HUES48 (cell line): Measurements from ENCODE around the gene CDH13.

ENCODE experiments used
- H3K27ac ChIP-seq: one replicate; pipeline ENCODE4 v1.7.0; 2013; ENCODE audit warnings: low read depth, low read length, inconsistent platforms
- H3K27me3 ChIP-seq: 2 replicates; pipeline ENCODE4 v1.6.1; 2013; ENCODE audit warnings: mild to moderate bottlenecking, low read length; ENCODE audit not compliant: control insufficient read depth, insufficient read depth
- H3K36me3 ChIP-seq: 2 replicates; pipeline ENCODE4 v1.6.1; 2013; ENCODE audit warnings: low read length; ENCODE audit not compliant: control insufficient read depth, insufficient read depth
- H3K4me1 ChIP-seq: 2 replicates; pipeline ENCODE4 v1.6.1; 2013; ENCODE audit warnings: mild to moderate bottlenecking, low read length; ENCODE audit not compliant: control insufficient read depth, insufficient read depth
- H3K4me3 ChIP-seq: 2 replicates; pipeline ENCODE4 v1.5.1; 2013; ENCODE audit warnings: mild to moderate bottlenecking, low read depth, low read length
- H3K9ac ChIP-seq: 2 replicates; pipeline ENCODE4 v1.6.1; 2013; ENCODE audit warnings: mild to moderate bottlenecking, low read depth, low read length, moderate library complexity
- H3K9me3 ChIP-seq: 2 replicates; pipeline ENCODE4 v1.6.1; 2013; ENCODE audit warnings: low read length; ENCODE audit not compliant: control insufficient read depth, insufficient read depth

CDH13 gene

DNA sequence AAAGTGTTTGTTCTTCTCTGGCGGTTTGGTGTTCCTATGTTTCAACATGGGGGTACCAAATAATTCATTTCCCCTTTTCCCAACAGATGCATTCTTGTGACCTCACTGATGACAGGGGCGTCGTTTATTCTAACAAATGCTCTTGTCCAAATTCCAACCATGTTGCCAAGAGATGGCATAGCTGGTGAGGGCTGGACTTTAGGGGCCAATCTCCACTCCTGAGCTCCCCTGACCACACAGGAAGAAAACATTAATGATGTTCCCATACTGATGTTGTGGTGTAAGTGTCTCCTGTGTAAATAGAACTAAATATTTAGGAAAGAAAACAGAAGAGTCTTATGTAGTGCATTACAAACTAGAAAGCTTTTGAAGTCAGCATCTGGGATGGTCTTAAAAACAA is 431.6 kb downstream of the CDH13 start:
- Histone ChIP-seq H3K4me3 (no peak overlapping the region), H3K9me3 (peaks cover 3% of the 10 kb centered on the region; the same call in 1 of the 2 replicates), H3K36me3 (no peaks in the 10 kb centered on the region), H3K27ac (no peak overlapping the region), H3K4me1 (no peaks in the 10 kb centered on the region; the same call in none of the 2 replicates), H3K27me3 (no peaks in the 10 kb centered on the region), H3K9ac (no peak overlapping the region)

DNA sequence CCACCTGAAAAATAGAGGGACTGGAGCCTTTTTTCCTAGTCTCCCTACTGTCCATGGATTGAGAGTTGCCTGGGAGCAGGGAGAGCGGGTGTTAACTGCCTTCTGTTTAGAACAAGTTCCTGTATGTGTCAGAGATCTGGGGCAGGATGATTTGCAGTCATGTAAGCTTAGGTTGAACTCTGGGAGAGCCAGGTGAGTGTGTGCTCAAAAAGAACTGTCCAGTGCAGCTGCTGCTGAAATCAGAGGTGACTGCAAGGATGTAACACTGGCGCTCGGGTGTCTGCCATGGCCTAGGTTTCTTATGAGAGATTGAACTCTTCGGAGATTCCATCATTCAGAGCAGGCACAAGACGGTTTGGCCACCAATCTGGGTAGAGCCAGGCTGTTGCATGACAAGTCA is 432.5 kb downstream of the CDH13 start:
- Histone ChIP-seq H3K4me1 (no peaks in the 10 kb centered on the region; the same call in none of the 2 replicates), H3K9me3 (peaks cover 3% of the 10 kb centered on the region; the same call in 1 of the 2 replicates), H3K9ac (no peak overlapping the region), H3K36me3 (no peaks in the 10 kb centered on the region), H3K4me3 (no peak overlapping the region), H3K27ac (no peak overlapping the region), H3K27me3 (no peaks in the 10 kb centered on the region)

DNA sequence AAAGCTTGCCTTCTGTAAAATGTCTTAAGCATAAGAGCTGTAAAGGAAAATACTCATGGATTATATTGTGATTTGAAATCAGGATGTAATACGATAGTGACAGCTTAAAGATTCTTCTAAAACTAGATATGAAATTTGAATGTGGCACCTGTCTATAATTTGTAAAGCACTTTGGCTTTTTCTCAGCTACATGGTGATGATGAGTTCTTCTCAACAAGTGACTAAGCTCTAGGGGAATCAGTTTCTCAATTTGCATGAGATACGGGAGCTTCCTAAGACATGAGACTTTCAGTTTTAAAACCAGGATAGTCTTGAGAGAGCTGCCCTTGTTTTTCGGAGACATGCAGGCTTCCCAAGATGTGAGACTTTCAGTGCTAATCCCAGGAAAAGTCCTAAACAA is 439.2 kb downstream of the CDH13 start:
- no peaks in the 10 kb centered on the region for H3K27me3 ChIP-seq
- no peak overlapping the region for H3K27ac ChIP-seq
- H3K9me3 ChIP-seq = peaks cover 20% of the 10 kb centered on the region
- no peaks in the 10 kb centered on the region for H3K4me1 ChIP-seq
- no peak overlapping the region for H3K4me3 ChIP-seq
- no peak overlapping the region for H3K9ac ChIP-seq
- H3K36me3 ChIP-seq = no peaks in the 10 kb centered on the region

DNA sequence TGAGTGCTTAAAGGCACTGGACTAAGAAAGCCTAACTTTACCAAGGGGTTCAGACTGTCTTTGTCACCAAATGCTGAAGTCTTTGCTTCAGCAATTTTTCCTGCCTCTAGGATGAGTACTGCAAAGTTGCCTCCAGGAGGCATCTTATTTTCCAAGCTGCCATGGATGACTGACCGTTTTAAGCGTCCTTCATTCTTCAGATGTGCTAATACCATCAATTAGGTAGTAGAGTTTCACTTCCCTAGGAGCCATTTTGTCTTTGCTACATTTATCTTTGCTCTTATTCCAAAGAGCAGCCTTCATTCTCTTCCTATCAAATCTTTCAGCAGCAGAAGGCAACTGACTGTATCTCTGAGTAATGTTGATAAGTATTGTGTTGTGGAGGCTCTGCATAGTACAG is 440.1 kb downstream of the CDH13 start:
- H3K9me3 ChIP-seq = peaks cover 20% of the 10 kb centered on the region

DNA sequence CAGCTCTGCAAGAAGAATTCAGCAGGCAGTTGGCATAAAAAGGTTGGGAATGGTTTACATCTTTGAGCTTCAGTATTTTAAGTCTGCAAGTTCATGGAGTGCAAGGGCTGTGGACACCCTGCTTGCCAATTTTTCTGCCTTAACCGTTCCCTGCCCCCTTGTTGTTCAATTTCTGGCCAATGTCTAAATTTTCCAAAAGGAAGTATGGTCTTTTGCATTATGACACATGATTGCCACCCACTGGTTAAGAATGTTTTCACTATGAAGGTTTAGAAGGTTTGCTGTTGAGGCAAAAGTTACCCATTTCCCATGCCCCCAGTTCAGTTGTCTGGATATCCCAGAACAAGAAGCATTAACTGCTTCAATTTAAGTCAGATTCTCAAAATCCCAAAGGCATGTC is 441.9 kb downstream of the CDH13 start:
- Histone ChIP-seq H3K27ac (no peak overlapping the region), H3K9ac (no peak overlapping the region), H3K4me1 (peaks cover 6% of the 10 kb centered on the region; the same call in 1 of the 2 replicates), H3K4me3 (no peak overlapping the region), H3K9me3 (peaks cover 17% of the 10 kb centered on the region), H3K36me3 (no peaks in the 10 kb centered on the region), H3K27me3 (no peaks in the 10 kb centered on the region)

More for the DNA sequence above, 440.1 kb downstream of the CDH13 start:
- no peaks in the 10 kb centered on the region for H3K4me1 ChIP-seq
- no peaks in the 10 kb centered on the region for H3K36me3 ChIP-seq
- H3K27me3 ChIP-seq = no peaks in the 10 kb centered on the region
- no peak overlapping the region for H3K9ac ChIP-seq
- H3K27ac ChIP-seq = no peak overlapping the region
- no peak overlapping the region for H3K4me3 ChIP-seq

DNA sequence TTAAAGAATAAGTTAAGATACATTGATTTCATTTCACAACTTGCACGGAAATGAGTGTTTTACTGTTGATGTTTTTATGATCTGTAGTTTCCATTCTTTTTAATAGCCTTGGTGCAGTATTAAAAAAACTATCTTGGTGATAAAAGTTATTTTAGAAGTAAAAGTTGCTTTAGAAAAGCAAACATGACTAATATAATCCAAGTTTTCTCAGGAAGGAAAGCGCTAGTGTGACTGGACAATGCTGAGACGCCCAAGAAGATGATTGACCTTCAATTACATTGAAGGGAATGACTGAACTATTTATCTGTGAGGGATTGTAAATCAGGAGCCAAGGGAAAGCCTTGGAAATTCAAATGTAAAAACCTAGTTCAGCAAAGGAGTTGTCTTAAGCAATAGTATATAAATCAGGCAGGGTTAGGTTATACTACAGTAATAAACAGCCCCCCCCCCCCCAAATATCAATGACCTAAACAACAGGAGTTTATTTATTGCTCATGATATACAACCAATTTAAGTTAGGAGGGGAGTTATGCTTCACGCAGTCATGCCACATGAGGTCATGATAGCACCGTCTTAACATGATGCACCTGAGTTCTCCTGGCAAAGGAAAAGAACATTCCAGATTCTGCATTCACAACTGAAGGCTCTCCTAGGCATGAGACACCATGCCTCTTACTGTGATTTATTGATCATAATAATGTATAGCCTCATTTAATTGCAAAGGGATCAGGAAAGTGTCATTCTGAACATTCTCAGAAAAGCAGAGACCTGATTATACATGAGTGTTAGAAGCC is 443.8 kb downstream of the CDH13 start:
- no peak overlapping the region for H3K4me3 ChIP-seq
- no peaks in the 10 kb centered on the region for H3K36me3 ChIP-seq
- H3K4me1 ChIP-seq = peaks cover 6% of the 10 kb centered on the region; the same call in 1 of the 2 replicates
- H3K9ac ChIP-seq = no peak overlapping the region
- H3K27ac ChIP-seq = no peak overlapping the region
- H3K27me3 ChIP-seq = no peaks in the 10 kb centered on the region
- peaks cover 9% of the 10 kb centered on the region for H3K9me3 ChIP-seq

DNA sequence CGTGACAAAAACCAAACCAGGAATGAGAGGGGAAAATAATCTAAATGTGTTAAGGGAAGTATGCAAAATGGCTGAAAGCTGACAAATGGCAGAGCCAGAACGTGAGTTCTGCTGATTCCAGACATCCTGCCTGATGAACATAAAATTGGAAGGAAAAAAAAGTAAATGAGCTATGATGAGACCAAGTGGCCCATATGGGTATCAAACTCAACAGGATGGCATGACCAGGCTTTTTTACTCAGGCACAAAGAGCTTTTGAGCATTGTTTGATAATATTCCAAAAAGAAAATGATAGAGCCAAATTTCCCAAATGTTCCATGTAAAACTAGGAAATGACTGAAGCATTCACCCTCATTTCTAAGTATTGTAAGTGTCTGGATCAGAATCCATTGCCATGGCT is 449.2 kb downstream of the CDH13 start:
- Histone ChIP-seq H3K4me3 (no peak overlapping the region), H3K9ac (no peak overlapping the region), H3K27ac (no peak overlapping the region), H3K9me3 (no peaks in the 10 kb centered on the region), H3K4me1 (peaks cover 6% of the 10 kb centered on the region; the same call in 1 of the 2 replicates), H3K36me3 (no peaks in the 10 kb centered on the region), H3K27me3 (no peaks in the 10 kb centered on the region)

DNA sequence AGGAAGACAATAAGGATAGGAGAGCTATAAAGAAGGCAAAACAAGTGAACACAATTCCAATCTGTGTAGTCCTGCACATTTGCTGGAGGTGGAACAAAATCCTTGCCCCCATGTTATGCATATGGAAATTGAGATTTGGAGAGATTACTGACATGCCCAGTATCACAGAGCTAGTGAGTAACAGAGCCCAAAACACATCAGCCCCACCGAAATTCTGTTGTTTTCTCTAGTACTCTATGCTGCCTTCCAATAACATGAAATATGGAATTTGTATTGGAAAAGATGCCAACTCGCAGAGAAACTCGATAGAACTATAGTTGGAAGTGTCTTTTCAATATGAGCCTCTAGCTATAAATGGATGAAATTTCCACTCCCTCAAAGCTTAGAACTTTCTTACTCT is 456.6 kb downstream of the CDH13 start:
- no peak overlapping the region for H3K9ac ChIP-seq
- H3K4me3 ChIP-seq = no peak overlapping the region
- H3K36me3 ChIP-seq = no peaks in the 10 kb centered on the region
- H3K9me3 ChIP-seq = no peaks in the 10 kb centered on the region
- H3K27me3 ChIP-seq = no peaks in the 10 kb centered on the region
- H3K4me1 ChIP-seq = 0 out of 2 replicates have a peak, but pooled peaks cover 3% of the 10 kb centered on the region
- H3K27ac ChIP-seq = no peak overlapping the region

DNA sequence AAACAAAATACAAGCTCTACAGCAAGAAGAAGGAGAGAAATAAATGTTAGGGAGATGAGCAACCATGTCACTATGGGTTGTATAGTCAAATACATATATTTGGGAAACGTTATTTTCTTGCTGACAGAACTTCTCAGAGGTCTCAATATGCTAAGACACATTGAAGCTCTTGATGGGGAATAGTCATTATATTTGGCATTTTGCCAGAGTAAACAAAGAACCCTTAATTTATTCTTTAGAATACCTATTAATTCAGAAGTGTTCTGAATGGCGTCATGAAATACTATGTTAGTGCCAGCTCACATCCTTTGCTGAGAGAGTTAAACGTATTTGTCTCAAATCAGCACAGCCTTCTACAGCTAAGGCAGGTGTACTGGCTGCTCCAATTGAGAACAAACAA is 458.9 kb downstream of the CDH13 start:
- Histone ChIP-seq H3K4me3 (no peak overlapping the region), H3K9ac (no peak overlapping the region), H3K27me3 (no peaks in the 10 kb centered on the region), H3K36me3 (no peaks in the 10 kb centered on the region), H3K4me1 (0 out of 2 replicates have a peak, but pooled peaks cover 4% of the 10 kb centered on the region), H3K27ac (no peak overlapping the region), H3K9me3 (no peaks in the 10 kb centered on the region)

DNA sequence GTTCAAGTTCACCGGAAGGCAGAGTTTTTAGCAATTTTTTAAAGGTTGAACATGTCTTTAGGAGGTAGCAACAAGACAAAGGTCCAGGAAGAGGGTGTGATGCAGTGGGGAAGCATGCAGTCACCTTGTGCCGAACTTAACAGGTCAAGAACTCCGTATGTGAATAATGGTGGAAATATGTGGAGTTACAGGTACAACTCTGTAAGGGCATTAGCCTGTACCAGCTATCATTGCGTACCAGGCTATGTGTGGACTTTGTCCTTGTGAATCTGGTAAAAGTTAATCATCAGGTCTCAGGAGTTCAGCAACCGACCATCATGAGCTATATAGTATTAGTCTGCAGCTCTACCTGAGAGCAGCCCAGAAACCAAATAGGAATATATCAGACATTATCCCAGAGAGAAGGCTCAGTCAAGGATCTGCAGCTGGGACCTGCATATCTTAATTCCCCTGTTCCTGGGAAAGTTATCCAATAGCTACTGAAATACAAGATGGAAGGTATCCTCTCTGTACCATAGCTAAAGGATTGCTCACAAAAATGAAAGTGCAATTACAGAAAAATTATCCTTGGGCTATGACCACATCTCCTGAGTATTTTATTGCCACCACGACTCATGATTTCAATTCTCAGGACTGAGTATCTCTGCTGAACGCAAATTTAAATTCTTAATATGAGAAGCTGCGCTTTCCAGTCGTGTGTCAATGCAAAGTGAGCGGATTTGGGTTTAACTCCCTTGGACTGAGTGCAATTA is 469.3 kb downstream of the CDH13 start:
- Histone ChIP-seq H3K27me3 (no peaks in the 10 kb centered on the region), H3K9me3 (peaks cover 17% of the 10 kb centered on the region), H3K36me3 (no peaks in the 10 kb centered on the region), H3K4me3 (no peak overlapping the region), H3K27ac (no peak overlapping the region), H3K4me1 (no peaks in the 10 kb centered on the region), H3K9ac (no peak overlapping the region)

DNA sequence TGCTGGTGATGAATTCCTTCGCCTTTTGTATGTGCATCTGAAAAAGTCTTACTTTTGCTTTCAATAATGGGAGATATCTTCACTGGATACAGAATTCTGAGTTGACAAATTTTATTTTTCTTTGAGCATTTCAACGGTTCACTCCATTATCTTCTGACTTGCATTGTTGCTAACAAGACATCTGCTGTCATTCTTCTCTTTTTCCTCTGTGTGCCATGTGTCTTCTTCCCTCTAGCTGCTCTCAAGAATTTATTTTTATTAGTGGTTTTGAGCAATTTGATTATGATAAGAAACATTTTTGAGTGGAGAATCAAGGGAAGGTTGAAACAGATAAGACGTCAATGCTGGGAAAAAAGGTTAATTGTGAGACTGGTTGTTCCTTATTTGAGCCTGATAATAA is 471.8 kb downstream of the CDH13 start:
- H3K27ac ChIP-seq = no peak overlapping the region
- no peak overlapping the region for H3K9ac ChIP-seq
- H3K27me3 ChIP-seq = no peaks in the 10 kb centered on the region
- no peaks in the 10 kb centered on the region for H3K4me1 ChIP-seq
- peaks cover 17% of the 10 kb centered on the region for H3K9me3 ChIP-seq
- H3K36me3 ChIP-seq = no peaks in the 10 kb centered on the region
- H3K4me3 ChIP-seq = no peak overlapping the region
